ENCODE results near the gene CDSN.

DNA sequence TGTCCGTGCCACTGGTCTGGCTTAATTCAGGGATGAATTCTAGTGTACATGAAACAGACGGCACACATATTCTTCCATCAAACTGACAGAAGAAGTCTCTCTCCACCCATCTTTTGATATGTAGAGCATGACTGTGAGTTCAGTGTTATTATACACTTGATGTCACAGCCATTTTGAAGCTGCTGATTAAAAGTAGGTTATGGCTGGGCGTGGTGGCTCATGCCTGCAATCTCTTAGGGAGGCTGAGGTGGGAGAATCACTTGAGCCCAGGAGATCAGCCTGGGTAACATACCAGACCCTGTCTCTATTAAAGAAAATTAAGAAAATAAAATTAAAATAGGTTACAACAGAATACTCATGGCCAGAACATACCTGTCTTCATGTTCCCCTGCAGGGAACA lies 28.6 kb downstream of the CDSN start:
- TF ChIP-seq POLR2A (IDR thresholded peaks at IDR 0.05) = no peak
- TF ChIP-seq, protein P1, sequence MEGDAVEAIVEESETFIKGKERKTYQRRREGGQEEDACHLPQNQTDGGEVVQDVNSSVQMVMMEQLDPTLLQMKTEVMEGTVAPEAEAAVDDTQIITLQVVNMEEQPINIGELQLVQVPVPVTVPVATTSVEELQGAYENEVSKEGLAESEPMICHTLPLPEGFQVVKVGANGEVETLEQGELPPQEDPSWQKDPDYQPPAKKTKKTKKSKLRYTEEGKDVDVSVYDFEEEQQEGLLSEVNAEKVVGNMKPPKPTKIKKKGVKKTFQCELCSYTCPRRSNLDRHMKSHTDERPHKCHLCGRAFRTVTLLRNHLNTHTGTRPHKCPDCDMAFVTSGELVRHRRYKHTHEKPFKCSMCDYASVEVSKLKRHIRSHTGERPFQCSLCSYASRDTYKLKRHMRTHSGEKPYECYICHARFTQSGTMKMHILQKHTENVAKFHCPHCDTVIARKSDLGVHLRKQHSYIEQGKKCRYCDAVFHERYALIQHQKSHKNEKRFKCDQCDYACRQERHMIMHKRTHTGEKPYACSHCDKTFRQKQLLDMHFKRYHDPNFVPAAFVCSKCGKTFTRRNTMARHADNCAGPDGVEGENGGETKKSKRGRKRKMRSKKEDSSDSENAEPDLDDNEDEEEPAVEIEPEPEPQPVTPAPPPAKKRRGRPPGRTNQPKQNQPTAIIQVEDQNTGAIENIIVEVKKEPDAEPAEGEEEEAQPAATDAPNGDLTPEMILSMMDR (IDR thresholded peaks at IDR 0.05) = no peak
